Muscle of leg (tissue), 11 donors: Measurements from ENCODE around the gene ATF5. TPM values are rescaled to one million over a fixed set of nuclear protein-coding genes. Genes with fewer than 3 reads are reported as not detected.

Experiments
- DNase-seq: peaks from one replicate; pipeline ENCODE4 v3.0.0; 2013
- H3K27ac ChIP-seq: one replicate; pipeline ENCODE4 v1.5.1; 2013; ENCODE audit warnings: mild to moderate bottlenecking, low read length, control low read depth
- H3K27me3 ChIP-seq: one replicate; pipeline ENCODE4 v1.6.1; 2013; ENCODE audit warnings: low read length; ENCODE audit not compliant: control insufficient read depth, insufficient read depth
- H3K36me3 ChIP-seq: one replicate; pipeline ENCODE4 v1.6.1; 2013; ENCODE audit warnings: low read length; ENCODE audit not compliant: control insufficient read depth, insufficient read depth
- H3K4me1 ChIP-seq: one replicate; pipeline ENCODE4 v1.6.1; 2013; ENCODE audit warnings: low read length; ENCODE audit not compliant: control insufficient read depth, insufficient read depth
- H3K4me3 ChIP-seq: one replicate; pipeline ENCODE4 v1.5.1; 2013; ENCODE audit warnings: low read length, control low read depth
- H3K9me3 ChIP-seq: replicated peaks from 2 replicates; pipeline ENCODE4 v1.6.1; 2013; ENCODE audit warnings: low read depth, low read length; ENCODE audit not compliant: control insufficient read depth
- WGBS: methylation state at CpG from one replicate; pipeline ENCODE4 v1.1.5; 2013; ENCODE audit warnings: missing lambda C conversion rate; ENCODE audit not compliant: insufficient coverage; 5-methylcytosine and 5-hydroxymethylcytosine counted together
- polyA plus RNA-seq, 8 donors: library from polyadenylated mRNA; unstranded; fragments of 120-200 nt; gene quantifications; one replicate each; pipeline versions ENCODE4 v1.2.1 to v1.2.3, GENCODE V29; 2013; ENCODE audit warnings: inconsistent platforms in 1 of 8, low replicate concordance in 1 of 8; ENCODE audit not compliant: insufficient read length in 8 of 8, insufficient read depth in 1 of 8
- total RNA-seq: library from RNA; stranded (reverse); fragments of 120-200 nt; gene quantifications from one replicate; pipeline ENCODE4 v1.2.4, GENCODE V29; 2013

ATF5 gene
- total and polyA plus RNA-seq, 9 donors, result 9.0 to 37.1 (median 24.7) TPM

GRCh38 chr19:49884760-49885159 lies 44.2 kb upstream of the ATF5 start:
- Histone ChIP-seq H3K36me3 (peaks cover 61% of the 10 kb centered on the region), H3K4me1 (peaks cover 8% of the 10 kb centered on the region), H3K4me3 (no peak overlapping the region), H3K9me3 (no peaks in the 10 kb centered on the region), H3K27ac (no peak overlapping the region), H3K27me3 (peaks cover 3% of the 10 kb centered on the region)
- DNase-seq, result no peak
- WGBS, result no CpG with 5 or more reads among the region's 3 CpGs

- Histone ChIP-seq H3K36me3 (peaks cover 38% of the 10 kb centered on the region), H3K9me3 (no peaks in the 10 kb centered on the region), H3K4me3 (no peak overlapping the region), H3K27me3 (peaks cover 7% of the 10 kb centered on the region), H3K4me1 (peaks cover 20% of the 10 kb centered on the region), H3K27ac (no peak overlapping the region)
- no peak for DNase-seq
- WGBS, result 61% methylated on average over 19 of the region's 23 CpGs
Observed at GRCh38 chr19:49887037-49887664, 41.9 kb upstream of the ATF5 start.

GRCh38 chr19:49887665-49888509 lies 41.1 kb upstream of the ATF5 start:
- H3K4me1 ChIP-seq, result peaks cover 20% of the 10 kb centered on the region
- no peaks in the 10 kb centered on the region for H3K9me3 ChIP-seq
- H3K4me3 ChIP-seq, result no peak overlapping the region
- H3K27ac ChIP-seq, result no peak overlapping the region
- no peak for DNase-seq
- H3K27me3 ChIP-seq, result peaks cover 13% of the 10 kb centered on the region
- WGBS, result 62% methylated on average over 39 of the region's 54 CpGs
- H3K36me3 ChIP-seq, result peaks cover 30% of the 10 kb centered on the region

- DNase-seq, result no peak
- Histone ChIP-seq H3K4me3 (no peak overlapping the region), H3K27me3 (peaks cover 18% of the 10 kb centered on the region), H3K4me1 (peaks cover 20% of the 10 kb centered on the region), H3K36me3 (peaks cover 24% of the 10 kb centered on the region), H3K9me3 (no peaks in the 10 kb centered on the region), H3K27ac (no peak overlapping the region)
- 82% methylated on average over 10 of the region's 18 CpGs for WGBS
Observed at GRCh38 chr19:49888510-49888824, 40.5 kb upstream of the ATF5 start.

- H3K4me3 ChIP-seq, result no peak overlapping the region
- no peak overlapping the region for H3K27ac ChIP-seq
- DNase-seq, result no peak
- peaks cover 18% of the 10 kb centered on the region for H3K36me3 ChIP-seq
- peaks cover 20% of the 10 kb centered on the region for H3K4me1 ChIP-seq
- H3K27me3 ChIP-seq, result peaks cover 20% of the 10 kb centered on the region
- WGBS, result 75% methylated on average over 10 of the region's 23 CpGs
- H3K9me3 ChIP-seq, result no peaks in the 10 kb centered on the region
Observed at GRCh38 chr19:49889038-49889686, 39.8 kb upstream of the ATF5 start.

- Histone ChIP-seq H3K27ac (no peak overlapping the region), H3K4me3 (peak overlapping the region; percentile 21), H3K36me3 (peaks cover 11% of the 10 kb centered on the region), H3K27me3 (peaks cover 20% of the 10 kb centered on the region), H3K4me1 (peaks cover 20% of the 10 kb centered on the region), H3K9me3 (no peaks in the 10 kb centered on the region)
- WGBS, result 15% methylated on average over 70 of the region's 71 CpGs
- peak; percentile 82 for DNase-seq
Observed at GRCh38 chr19:49889687-49890348, 39.2 kb upstream of the ATF5 start.

GRCh38 chr19:49890349-49891311 lies 38.4 kb upstream of the ATF5 start:
- Histone ChIP-seq H3K36me3 (peaks cover 8% of the 10 kb centered on the region), H3K9me3 (no peaks in the 10 kb centered on the region), H3K4me3 (peak overlapping the region; percentile 21), H3K4me1 (peaks cover 20% of the 10 kb centered on the region), H3K27me3 (peaks cover 20% of the 10 kb centered on the region), H3K27ac (no peak overlapping the region)
- 6% methylated on average over 54 of the region's 69 CpGs for WGBS
- no peak for DNase-seq

GRCh38 chr19:49891393-49891792 lies 37.6 kb upstream of the ATF5 start:
- 73% methylated on average over 17 of the region's 17 CpGs for WGBS
- H3K9me3 ChIP-seq, result no peaks in the 10 kb centered on the region
- peaks cover 8% of the 10 kb centered on the region for H3K36me3 ChIP-seq
- DNase-seq, result no peak
- H3K4me3 ChIP-seq, result no peak overlapping the region
- H3K4me1 ChIP-seq, result peaks cover 20% of the 10 kb centered on the region
- peaks cover 20% of the 10 kb centered on the region for H3K27me3 ChIP-seq
- H3K27ac ChIP-seq, result no peak overlapping the region

- no CpG with 5 or more reads among the region's 1 CpG for WGBS
- H3K4me1 ChIP-seq, result peaks cover 22% of the 10 kb centered on the region
- no peaks in the 10 kb centered on the region for H3K9me3 ChIP-seq
- H3K27me3 ChIP-seq, result peaks cover 24% of the 10 kb centered on the region
- no peak for DNase-seq
- no peak overlapping the region for H3K27ac ChIP-seq
- peaks cover 5% of the 10 kb centered on the region for H3K36me3 ChIP-seq
- no peak overlapping the region for H3K4me3 ChIP-seq
Observed at GRCh38 chr19:49892716-49893115, 36.3 kb upstream of the ATF5 start.
